GF-D8 (cell line): ENCODE data around the gene HSPB3.
"Not testable (repeated sequence)": the region's sequence is repeated elsewhere in the genome, so short reads cannot be mapped to it uniquely, and the experiment has no call there.

Experiments
- DNase-seq: peaks from one replicate; lab custom pipeline; 2025; lab: John Stamatoyannopoulos, UW

The HSPB3 gene, protein sequence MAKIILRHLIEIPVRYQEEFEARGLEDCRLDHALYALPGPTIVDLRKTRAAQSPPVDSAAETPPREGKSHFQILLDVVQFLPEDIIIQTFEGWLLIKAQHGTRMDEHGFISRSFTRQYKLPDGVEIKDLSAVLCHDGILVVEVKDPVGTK

DNA sequence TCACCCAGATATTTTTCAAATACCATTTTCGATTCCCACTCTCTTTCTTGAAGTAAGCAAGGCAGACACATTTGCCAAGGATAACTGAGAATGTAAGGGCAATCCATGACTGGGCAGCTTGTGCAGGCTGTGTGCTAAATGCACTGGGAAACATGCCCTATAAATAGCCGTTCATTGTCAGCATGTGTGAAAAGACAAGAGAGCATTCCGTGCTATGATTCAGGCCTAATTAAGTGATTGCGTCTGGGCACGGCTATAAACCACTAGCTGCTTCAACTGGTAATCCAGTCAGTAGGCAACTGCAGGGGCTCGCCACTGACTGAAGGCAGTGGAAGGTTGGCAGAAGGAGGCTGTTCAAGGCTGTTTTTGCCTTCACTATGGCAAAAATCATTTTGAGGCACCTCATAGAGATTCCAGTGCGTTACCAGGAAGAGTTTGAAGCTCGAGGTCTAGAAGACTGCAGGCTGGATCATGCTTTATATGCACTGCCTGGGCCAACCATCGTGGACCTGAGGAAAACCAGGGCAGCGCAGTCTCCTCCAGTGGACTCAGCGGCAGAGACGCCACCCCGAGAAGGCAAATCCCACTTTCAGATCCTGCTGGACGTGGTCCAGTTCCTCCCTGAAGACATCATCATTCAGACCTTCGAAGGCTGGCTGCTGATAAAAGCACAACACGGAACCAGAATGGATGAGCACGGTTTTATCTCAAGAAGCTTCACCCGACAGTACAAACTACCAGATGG, at the start of gene HSPB3:
HSPB3 (plus strand) TSS at position 287 of the 745 bp plus-strand sequence; CDS start at position 378, 91 bp downstream.
- DNase-seq, result no peak

DNA sequence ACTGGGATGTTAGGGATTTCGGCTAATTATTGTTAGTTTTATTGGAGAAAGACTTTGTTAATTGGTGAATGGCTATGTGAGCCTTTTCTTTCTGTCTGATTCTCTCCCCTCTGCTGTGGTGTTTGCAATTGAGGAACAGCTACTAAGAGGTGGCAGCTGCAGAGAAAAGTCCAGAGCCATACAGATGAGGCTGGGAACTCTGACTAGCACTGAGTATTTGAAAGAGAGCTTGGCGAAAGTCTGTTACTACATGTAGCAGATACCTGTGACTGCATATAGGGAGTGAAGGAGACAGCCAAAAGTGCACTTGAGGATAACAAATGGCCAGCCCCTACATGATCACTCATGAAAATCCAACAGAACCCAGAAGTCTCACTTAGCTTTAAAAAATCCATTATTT, 44.3 kb upstream of the HSPB3 start:
- no peak for DNase-seq

DNA sequence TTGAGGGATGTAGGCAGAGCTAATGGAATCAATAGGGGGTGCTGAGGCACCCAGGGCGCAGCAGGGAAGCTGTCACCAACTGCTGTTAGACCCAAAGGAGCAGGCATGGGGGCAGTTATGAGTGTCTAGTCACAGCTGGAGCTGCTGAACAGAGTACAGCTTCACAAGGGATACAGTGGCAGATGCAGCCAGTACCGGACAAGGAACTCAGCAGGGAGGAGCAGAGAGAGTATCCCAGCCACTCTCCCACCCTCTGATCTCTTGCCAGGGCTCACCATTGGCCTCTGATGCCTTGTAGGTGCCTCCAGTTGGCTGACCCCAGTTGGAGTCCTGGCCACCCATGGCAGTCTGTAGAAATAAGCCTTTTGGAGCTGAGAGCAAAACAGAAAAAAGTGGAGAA, 42.6 kb upstream of the HSPB3 start:
- DNase-seq, result no peak

DNA sequence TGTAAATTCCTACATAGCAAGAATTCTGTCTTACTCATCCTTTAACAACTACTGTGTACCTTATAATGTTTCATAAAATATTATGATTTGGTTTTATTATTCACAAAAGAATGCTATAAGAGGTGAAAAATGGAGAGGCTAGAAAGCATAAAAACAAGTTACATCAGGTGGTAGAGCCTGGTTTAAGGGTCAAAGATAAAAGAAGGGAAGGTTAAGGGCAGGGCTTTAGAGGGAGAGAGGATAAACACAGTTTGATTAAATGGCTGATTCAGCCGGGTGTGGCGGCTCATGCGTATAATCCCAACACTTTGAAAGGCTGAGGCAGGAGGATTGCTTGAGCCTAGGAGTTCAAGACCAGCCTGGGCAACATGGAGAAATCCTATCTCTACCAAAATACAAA, 40.4 kb upstream of the HSPB3 start:
- DNase-seq, result no peak

DNA sequence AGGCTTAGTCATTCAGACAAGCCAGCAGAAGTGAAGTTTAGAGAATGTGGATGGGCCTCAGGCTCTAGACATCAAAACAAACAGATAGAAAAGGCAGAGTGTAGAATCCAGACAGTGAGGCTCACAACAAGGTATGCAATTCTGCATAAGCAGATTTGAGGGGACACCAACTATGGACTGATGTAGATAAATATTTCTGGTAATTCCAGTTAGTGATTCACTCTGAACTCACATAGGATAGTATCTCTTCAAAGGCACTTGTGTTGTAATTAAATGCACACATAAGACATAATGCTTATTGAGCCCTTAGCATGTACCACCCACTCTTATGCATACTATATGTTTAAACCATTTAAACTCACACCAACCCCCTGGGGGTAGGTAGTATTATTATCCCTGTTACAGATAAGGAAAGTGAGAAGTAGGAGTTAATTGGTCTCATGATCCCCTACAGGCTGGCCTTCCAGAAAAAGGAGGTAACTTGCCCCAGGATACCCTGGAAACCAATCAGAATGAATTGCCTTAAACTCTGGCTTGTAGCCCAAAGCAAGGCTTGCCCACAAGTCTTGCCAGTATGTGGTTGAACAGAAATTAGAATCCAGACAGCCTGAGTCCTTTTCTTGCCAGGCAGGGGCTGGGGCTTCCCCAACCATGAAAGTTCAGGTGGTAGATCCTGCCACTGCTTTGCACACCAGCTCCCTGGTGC, 39.5 kb upstream of the HSPB3 start:
- no peak for DNase-seq

DNA sequence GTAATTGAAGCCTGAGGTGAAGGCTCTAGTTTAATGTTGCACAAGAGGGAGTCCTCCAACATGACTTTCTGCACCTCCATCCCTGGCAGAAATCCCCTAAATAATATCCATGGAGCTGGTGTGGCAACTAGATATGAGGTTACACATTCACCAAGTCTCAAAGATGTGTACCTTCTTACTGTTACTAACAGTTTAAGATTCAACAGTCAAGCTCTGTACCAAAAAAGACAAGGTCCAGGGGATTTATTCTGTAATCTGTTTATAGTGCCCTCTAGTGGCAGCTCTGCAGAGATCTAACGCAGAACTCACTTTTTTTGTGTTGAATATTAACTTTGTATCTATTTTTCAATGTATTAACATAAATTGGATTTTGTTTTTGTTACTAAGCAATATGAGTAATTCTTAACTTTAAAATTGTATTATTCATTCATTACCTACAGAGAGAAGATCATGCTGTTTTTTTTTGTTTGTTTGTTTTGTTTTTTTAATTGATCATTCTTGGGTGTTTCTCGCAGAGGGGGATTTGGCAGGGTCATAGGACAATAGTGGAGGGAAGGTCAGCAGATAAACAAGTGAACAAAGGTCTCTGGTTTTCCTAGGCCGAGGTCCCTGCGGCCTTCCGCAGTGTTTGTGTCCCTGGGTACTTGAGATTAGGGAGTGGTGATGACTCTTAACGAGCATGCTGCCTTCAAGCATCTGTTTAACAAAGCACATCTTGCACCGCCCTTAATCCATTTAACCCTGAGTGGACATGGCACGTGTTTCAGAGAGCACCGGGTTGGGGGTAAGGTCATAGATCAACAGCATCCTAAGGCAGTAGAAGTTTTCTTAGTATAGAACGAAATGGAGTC, 35.7 kb upstream of the HSPB3 start:
- not testable (repeated sequence) for DNase-seq

DNA sequence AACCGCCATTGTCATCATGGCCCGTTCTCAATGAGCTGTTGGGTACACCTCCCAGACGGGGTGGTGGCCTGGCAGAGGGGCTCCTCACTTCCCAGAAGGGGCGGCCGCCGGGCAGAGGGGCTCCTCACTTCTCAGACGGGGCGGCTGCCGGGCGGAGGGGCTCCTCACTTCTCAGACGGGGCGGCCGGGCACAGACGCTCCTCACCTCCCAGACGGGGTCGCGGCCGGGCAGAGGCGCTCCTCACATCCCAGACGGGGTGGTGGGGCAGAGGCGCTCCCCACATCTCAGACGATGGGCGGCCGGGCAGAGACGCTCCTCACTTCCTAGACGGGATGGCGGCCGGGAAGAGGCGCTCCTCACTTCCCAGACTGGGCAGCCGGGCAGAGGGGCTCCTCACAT, 35.0 kb upstream of the HSPB3 start:
- not testable (repeated sequence) for DNase-seq

DNA sequence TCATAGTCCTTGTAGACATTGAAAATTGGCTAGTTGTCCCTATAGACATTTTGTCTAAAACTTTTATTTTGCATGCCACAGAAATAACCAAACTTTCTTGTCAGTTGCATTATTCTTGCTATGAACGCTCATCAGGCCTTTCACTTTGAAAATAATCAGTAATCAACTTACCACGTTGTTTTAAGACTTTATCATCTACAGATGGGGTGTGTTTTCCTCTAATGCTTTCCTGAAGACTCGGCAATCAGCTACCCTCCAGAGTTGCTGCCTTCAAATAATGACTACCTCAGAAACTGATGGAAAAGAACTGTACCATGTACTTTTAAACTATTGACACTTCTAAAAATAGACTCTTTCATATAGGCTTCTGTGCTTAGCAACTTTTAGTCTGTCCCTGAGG, 33.5 kb upstream of the HSPB3 start:
- no peak for DNase-seq

DNA sequence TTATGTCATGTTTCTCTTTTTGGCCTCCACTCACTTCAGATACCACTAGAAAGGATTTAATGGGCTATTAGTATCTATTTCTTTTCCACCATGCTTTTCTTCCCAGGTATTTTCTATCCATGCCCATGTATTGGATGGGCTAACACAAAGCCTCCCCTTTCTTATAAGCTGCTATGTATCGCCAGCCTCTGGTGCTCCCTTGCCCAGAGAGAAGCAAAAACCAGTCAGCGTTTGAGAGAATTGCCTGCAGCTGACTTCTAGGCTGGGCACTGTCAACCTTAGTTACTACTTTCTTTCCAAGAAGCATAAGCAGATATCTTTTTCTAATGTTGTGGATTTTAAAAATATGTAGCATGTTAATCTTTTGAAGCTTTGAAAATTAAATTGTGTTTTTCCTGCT, 30.2 kb upstream of the HSPB3 start:
- no peak for DNase-seq

DNA sequence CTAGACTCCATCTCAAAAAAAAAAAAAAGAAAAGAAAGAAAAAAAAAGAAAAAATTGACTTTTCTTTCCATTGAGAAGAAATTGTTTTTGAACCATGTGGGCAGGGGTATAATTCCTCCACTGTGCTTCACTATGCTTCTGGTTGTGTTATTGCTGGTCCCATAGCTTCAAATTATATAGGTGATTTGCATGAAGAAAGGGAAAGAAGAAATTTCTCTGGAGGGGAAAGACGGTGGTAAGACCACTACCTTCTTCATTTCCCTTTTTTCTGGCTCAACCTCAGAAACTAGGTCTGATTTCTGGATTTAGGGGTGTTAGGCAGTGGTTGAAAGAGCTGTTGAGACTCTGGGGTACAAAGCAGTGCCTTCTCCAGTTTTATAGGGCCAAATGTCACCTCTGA, 29.3 kb upstream of the HSPB3 start:
- DNase-seq, result no peak

DNA sequence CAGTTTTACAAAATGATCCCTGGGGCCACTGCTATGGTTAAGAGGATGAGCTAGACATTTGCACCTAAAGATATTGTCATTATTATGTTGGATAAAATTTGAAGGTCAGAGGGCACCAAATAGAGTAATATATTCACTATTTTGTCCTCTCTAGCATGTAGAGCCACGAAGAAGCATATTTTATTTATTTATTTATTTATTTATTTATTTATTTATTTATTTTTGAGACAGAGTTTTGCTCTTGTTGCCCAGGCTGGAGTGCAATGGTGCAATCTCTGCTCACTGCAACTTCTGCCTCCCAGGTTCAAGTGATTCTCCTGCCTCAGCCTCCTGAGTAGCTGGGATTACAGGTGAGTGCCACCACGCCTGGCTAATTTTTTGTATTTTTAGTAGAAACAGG, 20.8 kb upstream of the HSPB3 start:
- not testable (repeated sequence) for DNase-seq

DNA sequence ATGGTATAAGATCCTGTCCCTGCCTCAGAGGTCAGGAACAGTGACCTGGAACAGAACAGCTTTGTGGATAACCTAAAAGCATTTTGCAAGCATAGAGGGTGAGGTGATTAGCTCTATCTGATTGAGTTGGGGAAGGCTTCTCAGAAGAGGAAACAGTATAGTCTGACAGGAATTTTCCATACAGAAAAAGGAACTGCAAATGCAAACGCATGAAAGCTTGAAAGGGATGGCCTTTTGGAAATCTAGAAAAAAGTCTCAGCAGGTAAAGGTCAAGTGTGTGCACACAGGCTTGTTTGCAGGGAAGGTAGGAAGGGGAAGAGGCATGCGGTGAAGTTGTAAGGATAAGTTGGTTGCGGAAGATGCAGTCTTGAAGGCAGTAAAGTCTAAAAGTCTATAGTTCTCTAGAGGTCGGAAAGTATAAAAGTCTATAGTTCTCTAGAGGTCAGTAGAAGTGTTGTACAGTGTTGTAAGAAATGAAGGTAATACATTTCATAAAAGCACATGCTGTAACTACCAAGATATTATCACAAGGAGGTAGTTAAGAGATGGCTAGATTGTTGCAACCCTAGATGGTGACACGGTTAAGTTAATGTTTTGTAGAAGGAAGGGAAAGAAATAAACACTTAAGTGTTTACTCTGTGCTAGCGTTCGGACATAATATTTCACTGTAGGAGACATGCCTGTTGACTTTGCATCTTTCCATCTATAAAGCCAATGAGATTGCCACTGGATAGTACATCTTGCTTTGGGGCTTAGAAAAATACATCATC, 16.7 kb upstream of the HSPB3 start:
- DNase-seq, result no peak

DNA sequence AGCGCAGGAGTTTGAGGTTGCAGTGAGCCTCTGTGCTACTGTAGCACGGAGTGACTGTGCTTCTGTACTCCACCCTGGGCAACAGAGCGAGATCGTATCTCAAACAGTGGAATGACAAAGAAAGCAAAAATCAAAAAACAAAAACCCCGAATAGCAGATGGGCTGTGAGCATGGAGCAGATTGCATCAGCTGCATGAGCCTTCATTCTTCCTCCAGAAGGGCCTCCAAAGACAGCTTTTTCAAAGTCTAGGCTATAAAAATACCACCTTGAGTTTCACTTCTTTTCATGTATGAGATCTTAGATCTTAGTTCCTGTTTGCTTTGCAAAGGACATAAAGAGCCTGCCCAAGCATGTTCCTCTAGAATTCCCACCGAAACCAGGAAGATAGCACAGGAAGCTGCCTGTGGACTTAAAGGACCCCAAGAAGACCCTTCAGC, 15.0 kb upstream of the HSPB3 start:
- no peak for DNase-seq

DNA sequence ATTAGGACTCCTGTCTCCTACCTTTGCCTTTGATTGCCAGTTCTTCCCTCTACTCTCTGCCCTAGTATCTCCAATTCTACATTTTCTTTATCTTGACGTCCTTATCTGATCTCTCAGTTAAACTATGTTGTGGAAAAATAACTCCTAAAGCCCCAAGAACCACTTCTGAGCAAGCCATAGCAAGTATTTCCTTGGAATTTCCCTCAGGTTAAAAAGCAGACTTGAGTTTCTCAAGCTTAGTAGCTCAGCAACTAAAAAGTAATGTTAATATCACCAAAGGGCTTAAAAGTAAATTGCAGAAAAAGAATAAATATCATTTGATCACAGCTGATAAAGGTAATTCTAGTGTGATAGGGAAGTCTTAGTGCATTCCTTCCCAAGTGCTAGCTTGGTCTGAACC, 13.2 kb upstream of the HSPB3 start:
- no peak for DNase-seq

DNA sequence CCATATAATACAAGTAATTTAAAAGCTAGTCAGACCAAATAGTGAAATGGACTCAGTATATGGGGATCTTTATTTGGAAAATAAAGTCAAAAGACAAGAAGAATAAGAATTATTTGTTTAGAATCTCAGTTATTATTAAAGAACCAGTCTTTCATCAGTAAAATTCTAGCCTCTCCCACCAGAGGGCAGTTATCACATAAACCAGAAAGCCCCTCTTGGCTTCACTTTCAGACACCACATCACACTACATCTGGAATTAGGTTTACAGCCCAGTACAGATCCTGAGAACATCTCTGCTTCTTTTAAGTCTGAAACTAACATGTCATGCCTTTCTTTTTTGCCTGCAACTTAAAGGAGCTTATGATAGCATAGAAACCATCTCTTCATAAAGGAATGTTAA, 12.2 kb upstream of the HSPB3 start:
- DNase-seq, result no peak

DNA sequence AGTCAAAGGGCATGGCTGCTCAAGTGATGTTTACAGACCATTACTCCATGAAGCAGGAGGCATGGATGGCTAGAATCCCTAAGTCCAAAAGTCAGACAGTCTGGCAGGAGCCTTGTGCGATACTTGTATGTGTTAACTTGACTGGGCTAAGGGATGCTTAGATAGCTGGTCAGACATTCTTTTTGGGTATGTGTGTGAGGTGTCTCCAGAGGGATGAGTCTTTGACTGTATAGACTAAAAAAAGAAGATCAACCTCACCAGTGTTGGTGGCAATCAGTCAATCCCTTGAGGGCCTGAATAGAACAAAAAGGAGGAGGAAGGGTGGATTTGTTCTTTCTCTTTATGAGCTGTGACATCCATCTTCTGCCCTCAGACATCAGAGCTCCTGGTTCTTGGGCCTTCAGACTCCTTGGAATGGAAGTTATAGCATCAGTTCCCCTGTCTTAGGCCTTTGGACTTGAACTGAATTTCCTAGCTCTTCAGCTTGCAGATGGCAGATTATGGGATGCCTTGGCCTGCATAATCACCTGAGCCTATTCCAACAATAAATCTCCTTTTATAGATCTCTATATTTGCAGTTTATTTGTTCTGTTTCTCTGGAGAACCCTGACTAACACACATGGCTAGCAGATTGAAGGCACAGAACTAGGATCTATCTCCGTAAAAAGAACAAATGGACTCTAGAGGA, 9.7 kb upstream of the HSPB3 start:
- no peak for DNase-seq

DNA sequence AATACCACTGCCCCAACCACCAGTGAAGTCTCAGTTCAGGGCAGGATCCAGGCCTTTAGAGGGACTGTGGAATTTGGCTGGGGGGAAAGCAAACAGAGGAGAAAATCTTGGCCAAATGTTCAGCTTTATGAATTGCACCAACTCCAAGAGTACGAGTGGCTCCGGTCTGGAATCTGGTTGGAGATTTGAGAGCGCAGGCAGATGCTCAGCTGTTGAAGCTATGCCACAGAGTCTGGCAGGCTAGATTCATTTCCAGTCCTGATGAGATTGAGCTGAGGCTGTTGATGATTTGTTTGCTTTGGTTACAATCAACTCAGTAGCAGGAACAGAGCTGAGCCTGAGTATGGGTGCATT, 9.1 kb upstream of the HSPB3 start:
- DNase-seq, result no peak

DNA sequence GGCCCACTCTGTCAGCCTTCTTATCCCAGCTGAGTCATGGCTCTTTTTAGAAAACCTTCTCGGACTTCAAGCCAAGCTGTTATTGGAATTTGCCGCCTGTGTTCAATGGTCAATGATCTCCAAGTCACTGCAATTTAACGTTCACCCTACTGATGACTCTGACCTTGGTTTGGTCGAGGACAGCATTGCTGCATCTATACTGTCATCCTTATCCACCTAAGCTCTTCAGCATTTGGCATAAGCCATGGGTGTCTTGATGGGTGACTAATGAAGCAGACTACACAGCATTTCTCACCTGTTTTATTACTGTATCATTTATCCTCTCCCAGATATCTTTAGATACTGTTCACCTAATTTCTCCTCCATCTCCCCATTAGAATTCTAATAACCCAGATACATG, 5.6 kb upstream of the HSPB3 start:
- DNase-seq, result no peak

DNA sequence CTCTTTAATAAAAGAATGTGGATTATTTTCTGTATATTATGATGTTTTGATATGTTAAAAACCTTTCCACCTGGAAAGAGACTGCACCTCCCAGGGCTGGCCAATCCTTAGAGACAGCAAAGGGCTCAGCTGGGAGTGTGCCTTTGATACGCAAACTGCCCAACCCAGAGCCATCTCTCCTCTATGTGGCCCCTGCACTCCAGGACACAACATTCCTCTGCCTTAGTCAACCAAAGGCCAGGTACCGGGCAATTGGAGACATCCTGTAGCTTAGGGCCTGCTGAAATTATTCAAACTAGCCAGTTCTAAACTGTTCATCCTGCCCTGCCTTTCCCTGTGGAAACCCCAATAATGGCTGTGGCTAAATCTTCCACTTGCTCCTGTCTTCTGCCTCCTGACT, 5.0 kb upstream of the HSPB3 start:
- no peak for DNase-seq

DNA sequence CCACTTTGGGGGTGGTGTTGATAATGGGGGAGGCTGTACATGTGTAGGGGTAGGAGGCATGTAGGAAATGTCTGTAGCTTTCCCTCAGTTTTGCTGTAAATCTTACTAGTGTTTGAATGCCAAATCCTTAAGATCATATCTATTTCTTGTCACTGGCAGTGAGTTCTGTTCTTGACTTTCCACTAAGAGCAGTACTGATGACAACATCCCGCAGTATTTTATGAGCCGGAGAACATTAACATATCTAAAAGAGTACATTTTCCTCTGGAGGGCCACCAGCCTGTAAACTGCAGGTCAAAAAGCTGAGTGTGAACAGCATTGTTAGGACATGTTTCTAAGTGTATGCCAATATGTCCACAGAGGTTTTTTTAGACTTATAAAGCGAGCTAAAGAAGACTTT, 2.5 kb upstream of the HSPB3 start:
- DNase-seq, result no peak

DNA sequence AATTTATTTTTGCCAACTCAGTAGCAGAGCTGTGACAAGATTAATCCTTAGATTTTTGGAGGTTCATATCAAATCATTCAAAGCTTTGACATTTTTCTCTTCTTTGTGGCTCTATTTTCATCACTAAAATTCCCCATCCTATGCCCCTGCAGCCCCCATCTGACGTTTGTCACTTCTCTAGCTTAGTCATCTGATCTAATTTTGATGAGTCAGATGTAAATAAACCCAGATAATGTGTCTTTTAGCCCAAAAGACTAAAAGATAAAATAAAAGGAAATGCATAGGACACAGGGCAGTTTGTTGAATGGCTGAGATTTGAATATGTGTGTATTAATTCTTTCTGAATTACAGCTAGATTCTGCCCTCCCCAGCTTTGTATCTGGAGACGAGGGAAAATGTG, 897 bp upstream of the HSPB3 start:
- DNase-seq, result no peak
